K562 treated with DMSO at 1 percent for 12 hours (cell line): ENCODE data around the gene TWIST1. TPM values are rescaled to one million over a fixed set of nuclear protein-coding genes. Genes with fewer than 3 reads are reported as not detected.

ENCODE experiments used
- total RNA-seq: library from RNA; unstranded; fragments of 300-600 nt; gene quantifications from 2 replicates; pipeline ENCODE4 v1.2.3, GENCODE V29; 2022; ENCODE audit not compliant: insufficient read depth

TWIST1 gene
- not detected in 2 replicates for total RNA-seq

DNA sequence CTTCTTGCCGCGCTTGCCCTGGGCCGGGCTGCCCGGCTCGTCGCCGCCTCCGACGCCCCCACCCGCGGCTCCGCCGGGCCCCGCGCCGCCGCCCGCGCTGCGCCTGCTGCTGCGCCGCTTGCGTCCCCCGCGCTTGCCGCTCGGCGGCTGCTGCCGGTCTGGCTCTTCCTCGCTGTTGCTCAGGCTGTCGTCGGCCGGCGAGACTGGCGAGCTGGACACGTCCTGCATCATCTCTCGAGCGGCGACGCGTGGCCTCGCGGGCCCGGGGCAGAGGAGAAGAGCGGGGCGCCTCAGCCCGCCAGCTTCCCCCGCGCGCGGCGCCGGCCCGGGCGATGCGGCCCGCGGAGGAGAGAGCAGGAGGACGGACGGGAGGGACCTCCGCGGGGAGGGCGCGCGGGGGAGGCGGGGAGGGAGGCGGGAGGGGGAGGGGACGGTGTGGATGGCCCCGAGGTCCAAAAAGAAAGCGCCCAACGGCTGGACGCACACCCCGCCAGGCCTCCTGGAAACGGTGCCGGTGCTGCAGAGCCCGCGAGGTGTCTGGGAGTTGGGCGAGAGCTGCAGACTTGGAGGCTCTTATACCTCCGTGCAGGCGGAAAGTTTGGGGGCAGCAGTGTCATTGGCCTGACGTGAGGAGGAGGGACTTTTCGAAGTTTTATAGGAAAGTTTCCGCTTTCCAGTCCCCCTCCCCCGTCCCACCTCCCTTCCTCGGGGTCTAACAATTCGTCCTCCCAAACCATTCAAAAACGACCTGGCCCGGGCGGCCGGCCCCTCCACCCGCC is at the start of gene TWIST1:
Gene TWIST1, minus strand, starts transcription at position 546 of the 779 bp plus-strand sequence. Its CDS starts 315 bp downstream, at position 231.

GRCh38 chr7:19144661-19145433 is 27.4 kb upstream of the TWIST1 start, which contains the start of gene FERD3L:
Gene FERD3L (minus strand): TSS chr7:19145421. CDS start chr7:19145362, 59 bp downstream.

Other genes with a start within 250 kb of the TWIST1 start
- not detected in 2 replicates for gene FERD3L, start 27.8 kb upstream of the TWIST1 start, total RNA-seq